Activated B cell treated with CpG ODN at 0.5 μM for 24 hours (primary cell): ENCODE results near the gene ZBTB7A. TPM values are rescaled to one million over a fixed set of nuclear protein-coding genes. Genes with fewer than 3 reads are reported as not detected.
"Not testable (repeated sequence)": the region's sequence is repeated elsewhere in the genome, so short reads cannot be mapped to it uniquely, and the experiment has no call there.

Source experiments
- ATAC-seq: fragments of 200-7000 bp; cut with Tn5 transposase; one replicate; pipeline ENCODE4 v1.10.0; 2021; ENCODE audit warnings: low read depth, mild to moderate bottlenecking, moderate library complexity
- CTCF ChIA-PET: fragments of 350-600 bp; sonication (Branson Sonifier 250); formaldehyde crosslinking; loops from one replicate; lab custom pipeline; 2021; ENCODE audit warnings: antibody characterized with exemption; lab: Charles Lee
- POLR2A ChIA-PET: fragments of 350-600 bp; sonication (Branson Sonifier 250); formaldehyde crosslinking; loops from one replicate; lab custom pipeline; 2021; ENCODE audit warnings: antibody characterized with exemption; lab: Charles Lee
- DNase-seq: peaks from one replicate; pipeline ENCODE4 v3.0.0; 2022
- H3K27ac Mint-ChIP-seq: one replicate; pipeline ENCODE4 v1.8.0; 2020; ENCODE audit warnings: mixed read lengths
- H3K27me3 Mint-ChIP-seq: one replicate; pipeline ENCODE4 v1.8.0; 2021; ENCODE audit warnings: mixed read lengths
- H3K36me3 Mint-ChIP-seq: one replicate; pipeline ENCODE4 v1.8.0; 2021; ENCODE audit warnings: low read depth, mixed read lengths
- H3K4me1 Mint-ChIP-seq: one replicate; pipeline ENCODE4 v1.8.0; 2021; ENCODE audit warnings: mixed read lengths
- H3K4me3 Mint-ChIP-seq: one replicate; pipeline ENCODE4 v1.8.0; 2020; ENCODE audit warnings: mild to moderate bottlenecking, mixed read lengths
- H3K9me3 Mint-ChIP-seq: one replicate; pipeline ENCODE4 v1.8.0; 2020; ENCODE audit warnings: mixed read lengths
- CTCF ChIP-seq: fragments of 200-600 bp; IDR thresholded peaks from one replicate; pipeline ENCODE4 v1.8.0; 2022; ENCODE audit warnings: antibody characterized with exemption, mild to moderate bottlenecking
- intact Hi-C: fragments of 100-400 bp; cut with micrococcal nuclease; formaldehyde crosslinking; loops from one replicate; pipeline ENCODE4 v1.15.1; 2024
- total RNA-seq: library from RNA; stranded (reverse); gene quantifications from 2 replicates; pipeline ENCODE4 v1.2.3, GENCODE V29; 2022

ZBTB7A gene
- total RNA-seq, 1 donor from 2014 or later = 49.2 TPM

- Mint-ChIP-seq H3K4me3 (peak overlapping the region; percentile 35), H3K27me3 (no peaks in the 10 kb centered on the region), H3K27ac (no peak overlapping the region), H3K4me1 (peaks cover 42% of the 10 kb centered on the region), H3K9me3 (no peaks in the 10 kb centered on the region), H3K36me3 (peaks cover 23% of the 10 kb centered on the region)
- intact Hi-C loops = loop anchor here (5.0 kb wide), 1 partner anchor 97 kb away; no protein-coding TSS in a partner anchor
- ChIA-PET CTCF (interaction anchor here (1.5 kb wide), 1 partner anchor 25 kb away, joined by 5 read pairs; the partner anchor contains the start of gene EEF2), POLR2A (interaction anchor here (0.6 to 1.2 kb wide), 3 partner anchors 9 to 57 kb away, joined by 4 to 9 read pairs (median 4); partner anchors contain the start of genes EEF2 and ZBTB7A)
- ATAC-seq = no peak
- no peak for TF ChIP-seq CTCF
- no peak for DNase-seq
Measured at GRCh38 chr19:4009990-4010807, 56.5 kb downstream of the ZBTB7A start.

GRCh38 chr19:4007836-4008539, 58.7 kb downstream of the ZBTB7A start:
- no peak for DNase-seq
- Mint-ChIP-seq H3K9me3 (no peaks in the 10 kb centered on the region), H3K27ac (peak overlapping the region; percentile 66), H3K27me3 (no peaks in the 10 kb centered on the region), H3K4me1 (peaks cover 38% of the 10 kb centered on the region), H3K4me3 (peak overlapping the region; percentile 84), H3K36me3 (peaks cover 14% of the 10 kb centered on the region)
- intact Hi-C loops = loop anchor here (1.0 to 5.0 kb wide), 4 partner anchors 18 to 99 kb away; partner anchors contain the start of gene ZBTB7A
- ATAC-seq = peak; percentile 3
- POLR2A ChIA-PET = interaction anchor here (0.5 to 3.0 kb wide), 9 partner anchors 11 to 245 kb away, joined by 3 to 47 read pairs (median 5); partner anchors contain the start of genes EEF2 and MRPL54
- CTCF ChIA-PET = interaction anchor here (1.0 to 4.3 kb wide), 2 partner anchors 20 to 132 kb away, joined by 4 to 24 read pairs; no protein-coding TSS in a partner anchor
- no peak for TF ChIP-seq CTCF

GRCh38 chr19:4007021-4007835, 59.5 kb downstream of the ZBTB7A start, which contains the start of gene PIAS4:
TSS of gene PIAS4 (plus strand) at chr19:4007736. CDS start at chr19:4007761, 25 bp downstream.
- Mint-ChIP-seq H3K36me3 (peaks cover 9% of the 10 kb centered on the region), H3K27ac (peak within 1 kb of the TSS; percentile 74)

GRCh38 chr19:4005436-4005835, 61.3 kb downstream of the ZBTB7A start:
- not testable (repeated sequence) for H3K36me3 Mint-ChIP-seq, DNase-seq, H3K27me3 Mint-ChIP-seq, H3K27ac Mint-ChIP-seq, H3K9me3 Mint-ChIP-seq, ATAC-seq
- intact Hi-C loops = loop anchor here (5.0 kb wide), 1 partner anchor 102 kb away; no protein-coding TSS in a partner anchor
- peak overlapping the region; percentile 32 for H3K4me3 Mint-ChIP-seq
- POLR2A ChIA-PET = interaction anchor here (0.7 to 1.6 kb wide), 3 partner anchors 17 to 455 kb away, joined by 3 read pairs; partner anchors contain the start of gene EEF2
- CTCF ChIA-PET = interaction anchor here (0.7 to 4.3 kb wide), 2 partner anchors 18 to 347 kb away, joined by 4 to 24 read pairs; no protein-coding TSS in a partner anchor
- peaks cover 26% of the 10 kb centered on the region for H3K4me1 Mint-ChIP-seq

More at GRCh38 chr19:4007021-4007835, 59.5 kb downstream of the ZBTB7A start, which contains the start of gene PIAS4:
- H3K9me3 Mint-ChIP-seq = no peaks in the 10 kb centered on the region
- no peaks in the 10 kb centered on the region for H3K27me3 Mint-ChIP-seq
- DNase-seq (peak; percentile 90), ATAC-seq (peak; percentile 87)
- CTCF ChIA-PET = interaction anchor here (4.3 kb wide), 1 partner anchor 19 kb away, joined by 24 read pairs; no protein-coding TSS in a partner anchor
- POLR2A ChIA-PET = interaction anchor here (0.5 to 3.0 kb wide), 15 partner anchors 10 to 1617 kb away, joined by 3 to 47 read pairs (median 5); partner anchors contain the start of genes EEF2 and MRPL54
- TF ChIP-seq CTCF = no peak
- H3K4me1 Mint-ChIP-seq = peaks cover 31% of the 10 kb centered on the region
- intact Hi-C loops = loop anchor here (1.0 to 5.0 kb wide), 4 partner anchors 17 to 100 kb away; partner anchors contain the start of gene ZBTB7A
- peak within 1 kb of the TSS; percentile 84 for H3K4me3 Mint-ChIP-seq

GRCh38 chr19:4000798-4001197, 65.9 kb downstream of the ZBTB7A start:
- H3K4me1 Mint-ChIP-seq, ATAC-seq, CTCF ChIA-PET, H3K4me3 Mint-ChIP-seq, H3K27me3 Mint-ChIP-seq, H3K27ac Mint-ChIP-seq, H3K9me3 Mint-ChIP-seq, H3K36me3 Mint-ChIP-seq, intact Hi-C loops, DNase-seq: not testable (repeated sequence)
- POLR2A ChIA-PET = interaction anchor here (0.6 to 1.6 kb wide), 4 partner anchors 9 to 75 kb away, joined by 3 to 9 read pairs (median 6); no protein-coding TSS in a partner anchor

- H3K27ac Mint-ChIP-seq, CTCF ChIA-PET, intact Hi-C loops, H3K4me3 Mint-ChIP-seq, ATAC-seq, H3K9me3 Mint-ChIP-seq, H3K36me3 Mint-ChIP-seq, DNase-seq, H3K4me1 Mint-ChIP-seq, H3K27me3 Mint-ChIP-seq: not testable (repeated sequence)
- POLR2A ChIA-PET = interaction anchor here (0.6 to 0.8 kb wide), 2 partner anchors 11 to 13 kb away, joined by 3 read pairs; partner anchors contain the start of gene EEF2
Measured at GRCh38 chr19:3998667-3999412, 67.9 kb downstream of the ZBTB7A start.
